NCI-H524 (cell line): ENCODE results near the gene RWDD3.

ENCODE experiments used
- DNase-seq, 2 experiments: peaks; one replicate each; lab custom pipeline; 2025; lab: John Stamatoyannopoulos, UW

RWDD3 gene

GRCh38 chr1:95233737-95234500 is at the start of gene RWDD3:
Gene RWDD3 (plus strand): TSS chr1:95234210. CDS start chr1:95234231, 21 bp downstream.
- DNase-seq, result peak; percentile 56 to 78

- DNase-seq, result no peak
Observed at GRCh38 chr1:95186149-95186548, 47.9 kb upstream of the RWDD3 start.

DNA sequence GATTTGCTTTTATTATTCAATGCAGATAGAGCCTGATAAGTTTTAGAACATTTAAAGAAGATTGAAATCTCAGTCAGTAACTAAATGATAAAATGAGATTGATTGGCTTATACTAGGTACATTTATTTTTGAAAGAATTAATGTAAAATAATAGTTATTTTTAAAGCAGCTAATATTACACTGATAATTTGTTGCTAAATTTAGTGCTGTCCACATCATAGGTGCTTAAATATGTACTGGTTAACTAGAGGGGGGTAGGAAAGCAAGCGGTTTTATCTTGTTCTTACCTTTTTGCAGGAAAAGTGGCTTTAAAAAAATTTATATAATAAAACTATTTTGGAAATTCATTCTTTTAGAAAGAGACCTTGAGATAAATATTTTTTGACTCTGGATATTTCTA is 40.4 kb upstream of the RWDD3 start:
- no peak for DNase-seq

DNA sequence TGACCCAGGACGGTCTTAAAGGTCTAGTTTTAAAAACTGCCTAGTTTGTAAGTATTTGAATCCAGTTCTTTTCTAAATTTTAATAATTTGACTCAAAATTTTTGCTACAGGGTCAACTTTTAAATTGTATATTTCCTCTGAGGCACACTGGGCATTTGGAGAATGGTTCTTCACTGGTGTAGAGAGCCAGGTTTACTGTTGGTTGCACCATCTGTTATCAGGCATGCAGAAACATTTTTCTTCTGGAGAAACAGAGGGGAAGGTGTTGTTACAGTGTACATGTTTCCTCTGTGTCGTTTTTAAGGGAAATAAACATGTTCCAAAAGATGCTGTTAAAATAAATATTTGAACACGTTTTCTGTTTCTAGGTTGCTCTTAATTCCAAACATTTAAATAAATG is 39.0 kb upstream of the RWDD3 start:
- no peak for DNase-seq

GRCh38 chr1:95196017-95196416 is 38.0 kb upstream of the RWDD3 start:
- DNase-seq, result no peak

- DNase-seq, result peak; percentile 40 to 66
Observed at GRCh38 chr1:95197616-95198252, 36.3 kb upstream of the RWDD3 start.

- no peak for DNase-seq
Observed at GRCh38 chr1:95201905-95202304, 32.1 kb upstream of the RWDD3 start.

DNA sequence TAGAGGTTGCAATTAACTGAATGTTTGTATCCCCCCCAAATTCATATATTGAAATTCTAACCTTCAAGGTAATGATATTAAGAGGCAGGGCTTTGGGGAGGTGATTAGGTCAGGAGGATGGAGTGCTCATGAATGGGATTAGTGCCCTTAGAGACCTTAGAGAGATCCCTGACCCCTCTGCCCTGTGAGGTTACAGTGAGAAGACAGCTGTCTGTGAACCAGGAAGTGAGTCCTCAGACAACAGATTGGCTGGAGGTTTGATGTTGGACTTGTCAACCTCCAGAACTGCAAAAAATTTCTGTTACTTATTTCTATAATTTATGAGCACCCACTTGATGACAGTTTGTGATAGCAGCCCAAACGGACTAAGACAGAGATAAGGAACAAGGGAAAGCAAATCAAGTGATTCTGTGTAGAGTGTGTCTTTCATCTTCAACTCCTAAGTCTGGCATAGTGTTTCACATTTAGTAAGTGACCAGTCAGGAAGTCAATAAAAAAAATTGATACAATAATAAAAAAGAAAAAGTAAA is 30.0 kb upstream of the RWDD3 start:
- no peak for DNase-seq

DNA sequence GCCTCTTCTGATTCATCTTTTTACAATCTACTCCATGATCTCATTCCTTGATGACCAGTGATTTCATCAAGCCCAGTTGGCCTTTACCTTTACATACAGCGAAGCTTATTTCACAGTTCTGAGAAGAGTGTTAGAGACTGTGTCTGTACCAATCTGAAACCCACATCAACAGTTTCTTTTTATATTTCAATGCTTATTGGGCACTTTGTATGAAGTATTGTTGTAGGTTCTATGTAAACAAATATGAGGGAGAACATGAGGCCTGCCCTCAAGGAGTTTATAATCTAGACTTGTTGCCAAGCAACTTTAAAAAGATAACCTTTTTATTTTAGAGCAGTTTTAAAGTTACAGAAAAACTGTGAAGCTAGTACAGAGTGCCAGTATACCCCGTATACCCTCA is 27.5 kb upstream of the RWDD3 start:
- DNase-seq, result no peak

- DNase-seq, result peak in 1 of 2 experiments; percentile 15
Observed at GRCh38 chr1:95207223-95207935, 26.6 kb upstream of the RWDD3 start.

DNA sequence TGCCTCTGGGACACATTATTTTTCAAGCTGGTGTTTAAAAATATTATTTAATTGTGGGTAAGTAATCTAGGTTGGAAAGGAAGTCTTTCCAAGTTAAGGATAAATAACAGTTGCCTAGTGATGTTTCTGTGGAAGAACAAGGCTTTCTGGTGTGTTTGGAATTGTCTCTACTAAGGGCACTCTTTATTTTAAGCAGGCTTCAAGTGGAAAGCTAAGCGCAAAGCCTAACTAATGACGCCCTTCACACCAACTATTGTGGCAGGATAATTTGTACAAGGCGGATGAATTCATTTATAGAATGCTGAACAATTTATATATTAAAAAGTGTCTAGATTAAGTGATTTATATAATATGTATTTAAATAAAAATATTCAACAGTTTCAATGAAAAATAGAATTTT is 25.1 kb upstream of the RWDD3 start:
- DNase-seq, result no peak

DNA sequence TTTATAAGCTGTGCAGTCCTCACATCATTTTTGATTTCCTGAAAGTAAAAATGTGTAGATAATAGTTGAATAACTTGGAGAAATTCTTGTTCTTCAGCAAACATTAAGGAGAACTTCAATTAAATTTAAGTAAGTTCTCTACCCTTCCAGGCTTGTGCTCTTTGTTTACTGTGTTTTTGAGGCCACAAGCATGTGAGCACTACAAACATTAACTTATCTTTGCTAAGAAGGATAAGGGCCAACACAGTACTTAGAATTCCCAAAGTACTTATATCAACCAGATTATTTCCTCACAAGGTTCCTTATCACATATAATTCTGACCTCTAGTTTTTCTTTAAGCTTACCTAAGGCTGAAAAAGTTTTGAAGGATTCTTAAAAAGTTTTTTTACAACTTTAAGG is 24.7 kb upstream of the RWDD3 start:
- no peak for DNase-seq

GRCh38 chr1:95216292-95216990 is 17.6 kb upstream of the RWDD3 start:
- DNase-seq, result no peak

GRCh38 chr1:95217371-95217770 is 16.6 kb upstream of the RWDD3 start:
- DNase-seq, result no peak

DNA sequence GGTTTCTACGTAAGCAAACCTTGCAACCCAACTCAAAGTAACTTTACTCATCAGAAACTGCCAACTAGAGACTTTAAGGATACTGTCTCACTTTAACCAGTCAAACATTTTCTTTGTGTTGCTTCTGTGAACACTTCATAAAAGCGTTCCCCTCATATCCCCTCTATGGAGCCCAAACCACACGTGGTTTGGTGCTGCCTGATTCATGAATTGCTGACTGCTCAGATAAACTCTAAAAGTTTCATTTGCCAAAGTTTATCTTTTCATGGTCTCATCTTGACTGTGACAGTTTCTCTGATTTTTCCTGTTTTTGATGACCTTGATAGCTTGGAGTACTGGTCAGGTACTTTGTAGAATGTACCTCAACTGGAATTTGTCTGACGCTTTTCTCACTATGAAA is 14.6 kb upstream of the RWDD3 start:
- no peak for DNase-seq

GRCh38 chr1:95221306-95221705 is 12.7 kb upstream of the RWDD3 start:
- DNase-seq, result no peak

DNA sequence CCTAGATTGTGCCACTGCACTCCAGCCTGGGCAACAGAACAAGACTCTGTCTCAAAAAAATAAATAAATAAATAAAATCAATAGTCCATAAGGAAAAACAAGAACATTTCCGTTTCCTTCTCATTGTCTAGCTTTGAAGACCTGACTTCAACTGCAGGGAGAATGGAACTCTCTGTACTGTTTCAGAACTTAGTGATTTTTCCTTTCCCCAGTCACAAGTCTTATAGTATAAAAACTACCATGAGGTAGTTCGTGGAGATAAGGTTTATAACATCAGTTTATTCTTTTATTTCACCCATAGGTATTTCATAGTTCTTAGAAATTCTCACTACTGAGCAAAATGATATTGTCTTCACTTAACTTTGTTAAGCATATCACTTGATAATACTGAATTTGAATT is 11.4 kb upstream of the RWDD3 start:
- DNase-seq, result no peak

- DNase-seq, result no peak
Observed at GRCh38 chr1:95223110-95223509, 10.9 kb upstream of the RWDD3 start.

DNA sequence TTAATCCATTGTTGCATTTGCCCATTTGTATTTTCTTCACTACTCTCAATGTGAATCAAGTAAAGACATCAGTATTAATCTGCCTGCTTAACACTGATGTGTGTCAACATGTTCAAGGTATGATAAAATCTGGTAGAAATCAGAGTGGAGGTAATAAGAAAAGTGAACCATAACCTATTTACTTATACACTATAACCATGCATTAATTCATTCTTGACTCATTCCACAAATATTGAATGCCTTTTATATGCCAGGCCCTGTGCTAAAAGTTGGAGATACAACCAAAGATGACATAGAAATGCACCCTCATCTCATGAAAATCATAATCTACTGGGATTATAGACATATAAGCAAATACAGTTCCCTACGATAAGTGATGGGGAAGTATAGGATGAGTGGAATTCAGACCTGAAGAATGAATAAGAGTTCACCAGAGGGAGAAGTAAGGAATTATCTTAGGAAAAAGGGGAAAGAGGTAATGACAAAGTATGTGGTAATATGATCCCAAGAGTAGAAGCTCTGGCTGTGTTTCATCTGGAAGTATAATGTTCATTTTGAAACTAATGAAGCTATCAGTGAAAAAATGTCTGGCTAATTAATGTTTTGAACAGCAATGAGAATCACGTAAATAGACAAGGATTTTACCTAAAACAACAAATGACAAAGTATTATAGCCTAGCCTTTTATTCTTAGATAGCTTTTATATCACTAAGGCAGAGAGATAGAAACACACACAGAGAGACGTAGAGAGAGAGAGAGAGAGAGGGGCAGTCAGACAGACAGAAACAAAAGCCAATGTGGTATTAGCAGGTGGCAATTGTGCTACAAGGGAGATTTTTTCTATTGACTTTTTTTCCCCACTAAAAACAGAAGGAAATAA is 7.0 kb upstream of the RWDD3 start:
- DNase-seq, result no peak

GRCh38 chr1:95229037-95229436 is 5.0 kb upstream of the RWDD3 start:
- no peak for DNase-seq

GRCh38 chr1:95229706-95230105 is 4.3 kb upstream of the RWDD3 start:
- no peak for DNase-seq
